ENCODE measurements around the gene MYH14. TPM values are rescaled to one million over a fixed set of nuclear protein-coding genes. Genes with fewer than 3 reads are reported as not detected.
"Not testable (repeated sequence)": the region's sequence is repeated elsewhere in the genome, so short reads cannot be mapped to it uniquely, and the experiment has no call there.

MYH14 gene
- polyA plus RNA-seq, 1 experiment, result not detected

GRCh38 chr19:50333737-50334617, 130.6 kb downstream of the MYH14 start:
- TF ChIP-seq CTCF (IDR thresholded peaks at IDR 0.05; ENCODE audit: insufficient read depth, low read depth, low read length), result no peak
- no peak for DNase-seq (ENCODE audit: low read depth)
- H3K27me3 ChIP-seq (ENCODE audit: control insufficient read depth, insufficient read depth, low read length), result peaks cover 22% of the 10 kb centered on the region
- ChIA-PET POLR2A (no interaction called here), CTCF (interaction anchor here (1.0 to 1.2 kb wide), 3 partner anchors 11 to 41 kb away, joined by 3 to 5 read pairs (median 3); no protein-coding TSS in a partner anchor)
- H3K4me3 ChIP-seq (ENCODE audit: low read depth, low read length), result peak overlapping the region; percentile 42
- H3K36me3 ChIP-seq (ENCODE audit: control insufficient read depth, insufficient read depth, low read length), result no peaks in the 10 kb centered on the region

- H3K27me3 ChIP-seq (ENCODE audit: control insufficient read depth, insufficient read depth, low read length), result peaks cover 17% of the 10 kb centered on the region
- no peaks in the 10 kb centered on the region for H3K36me3 ChIP-seq (ENCODE audit: control insufficient read depth, insufficient read depth, low read length)
- CTCF ChIA-PET, result interaction anchor here (0.6 to 1.2 kb wide), 2 partner anchors 22 to 169 kb away, joined by 3 to 5 read pairs; no protein-coding TSS in a partner anchor
- no peak overlapping the region for H3K4me3 ChIP-seq (ENCODE audit: low read depth, low read length)
- POLR2A ChIA-PET, result no interaction called here
- no peak for DNase-seq (ENCODE audit: low read depth)
- TF ChIP-seq CTCF (IDR thresholded peaks at IDR 0.05; ENCODE audit: insufficient read depth, low read depth, low read length), result no peak
Observed at GRCh38 chr19:50334741-50335421, 131.5 kb downstream of the MYH14 start.

DNA sequence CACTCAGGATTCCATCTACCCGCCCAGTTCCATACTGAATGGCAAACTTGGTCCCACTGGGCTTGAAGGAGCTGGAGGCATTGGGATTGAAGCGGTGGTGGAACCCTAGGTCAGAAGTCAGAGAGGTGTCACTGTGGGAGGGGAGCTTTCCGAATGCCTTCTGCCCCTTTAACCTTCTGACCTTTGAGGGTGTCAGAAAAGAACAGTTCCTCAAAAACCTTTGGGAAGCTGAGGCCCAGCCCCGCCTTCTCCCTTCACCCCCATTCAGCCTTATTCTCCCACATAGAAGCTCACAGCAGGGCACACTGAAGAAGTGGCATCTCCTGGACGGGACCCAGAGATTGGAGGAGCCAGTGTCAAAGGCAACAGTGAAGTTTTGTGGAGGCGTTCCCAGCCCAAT, 133.6 kb downstream of the MYH14 start:
- H3K4me3 ChIP-seq (ENCODE audit: low read depth, low read length); POLR2A ChIA-PET; H3K27me3 ChIP-seq (ENCODE audit: control insufficient read depth, insufficient read depth, low read length); H3K36me3 ChIP-seq (ENCODE audit: control insufficient read depth, insufficient read depth, low read length); DNase-seq (ENCODE audit: low read depth): not testable (repeated sequence)
- CTCF ChIA-PET, result interaction anchor here (1.4 kb wide), 1 partner anchor 15 kb away, joined by 4 read pairs; no protein-coding TSS in a partner anchor

DNA sequence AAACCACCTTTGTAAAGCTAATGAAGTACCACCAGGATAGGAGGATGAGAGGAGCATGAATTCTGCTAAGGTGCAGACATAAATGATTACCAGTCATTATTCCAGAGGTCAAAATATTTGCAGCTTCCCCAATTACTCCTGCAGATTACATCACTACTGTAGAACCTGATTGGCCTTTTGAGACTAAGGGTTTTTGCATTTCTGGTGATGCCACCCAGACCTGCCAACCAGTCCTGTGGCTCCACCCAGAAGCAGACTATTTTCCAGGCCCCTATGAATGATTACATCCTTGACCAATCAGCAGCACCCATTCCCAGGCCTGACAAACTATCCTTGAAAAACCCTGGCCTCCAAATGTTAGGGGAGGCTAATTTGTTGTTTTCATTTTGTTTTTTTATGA, 136.9 kb downstream of the MYH14 start:
- no peak for TF ChIP-seq CTCF (IDR thresholded peaks at IDR 0.05; ENCODE audit: insufficient read depth, low read depth, low read length)
- Histone ChIP-seq H3K36me3 (ENCODE audit: control insufficient read depth, insufficient read depth, low read length) (no peaks in the 10 kb centered on the region), H3K27me3 (ENCODE audit: control insufficient read depth, insufficient read depth, low read length) (no peaks in the 10 kb centered on the region), H3K4me3 (ENCODE audit: low read depth, low read length) (no peak overlapping the region)
- ChIA-PET CTCF (interaction anchor here (3.3 kb wide), 1 partner anchor 17 kb away, joined by 12 read pairs; no protein-coding TSS in a partner anchor), POLR2A (no interaction called here)
- no peak for DNase-seq (ENCODE audit: low read depth)

DNA sequence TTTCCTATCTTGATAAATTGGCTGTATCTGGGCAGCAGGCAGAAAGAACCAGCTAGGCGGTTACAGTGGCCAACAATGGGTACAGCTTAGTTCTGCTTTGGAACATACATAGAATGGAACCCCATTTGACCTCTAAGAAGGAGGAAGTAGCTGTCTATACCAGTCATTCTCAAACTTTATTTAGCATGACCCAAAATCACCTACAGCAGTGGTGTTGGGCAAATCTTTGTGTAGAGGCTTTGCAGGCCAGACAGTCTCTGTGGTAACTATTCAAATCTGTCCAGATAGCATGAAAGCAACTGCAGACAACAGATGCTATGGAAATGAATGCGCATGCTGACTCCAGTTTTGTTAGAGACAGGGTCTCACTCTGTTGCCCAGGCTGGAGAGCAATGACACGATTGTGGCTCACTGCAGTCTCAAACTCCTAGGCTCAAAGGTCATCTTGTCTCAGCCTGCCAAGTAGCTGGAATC, 137.7 kb downstream of the MYH14 start:
- Histone ChIP-seq H3K4me3 (ENCODE audit: low read depth, low read length) (no peak overlapping the region), H3K27me3 (ENCODE audit: control insufficient read depth, insufficient read depth, low read length) (no peaks in the 10 kb centered on the region), H3K36me3 (ENCODE audit: control insufficient read depth, insufficient read depth, low read length) (no peaks in the 10 kb centered on the region)
- ChIA-PET POLR2A (no interaction called here), CTCF (interaction anchor here (3.3 kb wide), 1 partner anchor 16 kb away, joined by 12 read pairs; no protein-coding TSS in a partner anchor)
- TF ChIP-seq CTCF (IDR thresholded peaks at IDR 0.05; ENCODE audit: insufficient read depth, low read depth, low read length), result no peak
- no peak for DNase-seq (ENCODE audit: low read depth)

All from BJ (cell line).